Retinal pigment epithelial cell (primary cell): Measurements from ENCODE around the gene PPIP5K2.

Experiments
- DNase-seq: peaks from one replicate; pipeline ENCODE4 v3.0.0-alpha.2; 2010; ENCODE audit warnings: low read depth
- H3K4me3 ChIP-seq: 2 replicates; pipeline ENCODE4 v1.5.1; 2011; ENCODE audit warnings: mild to moderate bottlenecking, low read length, control low read depth, moderate library complexity
- TF ChIP-seq, protein P1 (sequence below): conservative IDR thresholded peaks from 2 replicates; pipeline ENCODE4 v1.5.1; 2011; ENCODE audit warnings: low read depth, low read length, control low read depth, inconsistent platforms

PPIP5K2 gene

DNA sequence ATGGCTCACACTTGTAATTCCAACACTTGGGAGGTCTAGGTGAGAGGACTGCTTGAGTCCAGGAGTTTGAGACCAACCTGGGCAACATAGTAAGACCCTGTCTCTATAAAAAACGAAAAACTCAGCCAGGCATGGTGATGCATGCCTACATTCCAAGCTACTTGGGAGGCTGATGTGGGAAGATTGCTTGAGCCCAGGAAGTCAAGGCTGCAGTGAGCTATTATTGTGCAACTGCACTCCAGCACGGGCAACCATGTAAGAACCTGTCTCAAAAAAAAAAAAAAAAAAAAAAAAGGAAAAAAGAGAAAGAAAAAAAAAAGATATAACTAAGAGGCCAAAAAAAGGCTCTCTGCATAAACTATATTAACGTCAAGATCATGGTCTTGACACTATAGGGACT is 27.4 kb upstream of the PPIP5K2 start:
- DNase-seq, result no peak
- TF ChIP-seq, protein P1, sequence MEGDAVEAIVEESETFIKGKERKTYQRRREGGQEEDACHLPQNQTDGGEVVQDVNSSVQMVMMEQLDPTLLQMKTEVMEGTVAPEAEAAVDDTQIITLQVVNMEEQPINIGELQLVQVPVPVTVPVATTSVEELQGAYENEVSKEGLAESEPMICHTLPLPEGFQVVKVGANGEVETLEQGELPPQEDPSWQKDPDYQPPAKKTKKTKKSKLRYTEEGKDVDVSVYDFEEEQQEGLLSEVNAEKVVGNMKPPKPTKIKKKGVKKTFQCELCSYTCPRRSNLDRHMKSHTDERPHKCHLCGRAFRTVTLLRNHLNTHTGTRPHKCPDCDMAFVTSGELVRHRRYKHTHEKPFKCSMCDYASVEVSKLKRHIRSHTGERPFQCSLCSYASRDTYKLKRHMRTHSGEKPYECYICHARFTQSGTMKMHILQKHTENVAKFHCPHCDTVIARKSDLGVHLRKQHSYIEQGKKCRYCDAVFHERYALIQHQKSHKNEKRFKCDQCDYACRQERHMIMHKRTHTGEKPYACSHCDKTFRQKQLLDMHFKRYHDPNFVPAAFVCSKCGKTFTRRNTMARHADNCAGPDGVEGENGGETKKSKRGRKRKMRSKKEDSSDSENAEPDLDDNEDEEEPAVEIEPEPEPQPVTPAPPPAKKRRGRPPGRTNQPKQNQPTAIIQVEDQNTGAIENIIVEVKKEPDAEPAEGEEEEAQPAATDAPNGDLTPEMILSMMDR, result no peak
- no peak overlapping the region for H3K4me3 ChIP-seq

DNA sequence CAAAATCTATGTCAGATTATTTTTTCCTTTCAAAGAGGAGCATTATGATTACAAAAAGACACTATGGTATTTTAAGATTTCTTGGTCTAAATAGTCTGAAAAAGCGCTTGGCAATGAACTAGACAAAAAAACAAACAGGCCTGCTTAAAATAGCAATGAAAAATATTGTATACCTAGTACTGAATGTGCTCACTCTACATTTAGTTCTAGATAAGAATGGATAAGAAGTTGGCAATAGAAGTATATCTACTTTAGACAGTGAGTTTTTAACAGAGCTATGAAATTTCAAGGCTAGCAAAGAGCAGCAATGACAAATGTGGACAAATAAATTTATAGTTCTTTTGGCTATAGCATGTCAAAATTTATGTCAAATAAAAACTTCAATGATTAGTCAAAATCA is 26.4 kb upstream of the PPIP5K2 start:
- DNase-seq, result no peak
- no peak overlapping the region for H3K4me3 ChIP-seq
- TF ChIP-seq, protein P1, result no peak

DNA sequence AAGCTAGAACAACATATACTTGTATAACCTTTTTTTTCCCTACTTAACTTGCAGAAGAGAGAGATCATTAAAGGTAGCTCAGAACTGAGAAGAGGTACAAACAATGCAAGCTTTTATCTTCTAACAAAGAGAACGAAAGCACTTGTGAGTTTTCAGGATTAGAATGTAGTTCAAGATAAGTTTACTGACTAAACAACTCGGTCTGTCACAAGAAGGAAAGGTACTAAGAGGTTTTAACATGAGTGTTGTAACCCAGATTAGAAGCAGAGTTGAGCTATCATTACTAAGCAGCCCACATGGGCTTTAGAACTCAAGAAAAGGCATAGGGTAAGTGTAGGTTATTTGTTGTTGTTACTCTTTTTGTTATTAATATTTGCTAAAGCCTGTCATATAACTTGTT is 25.4 kb upstream of the PPIP5K2 start:
- no peak for DNase-seq
- no peak overlapping the region for H3K4me3 ChIP-seq
- TF ChIP-seq, protein P1, result no peak

DNA sequence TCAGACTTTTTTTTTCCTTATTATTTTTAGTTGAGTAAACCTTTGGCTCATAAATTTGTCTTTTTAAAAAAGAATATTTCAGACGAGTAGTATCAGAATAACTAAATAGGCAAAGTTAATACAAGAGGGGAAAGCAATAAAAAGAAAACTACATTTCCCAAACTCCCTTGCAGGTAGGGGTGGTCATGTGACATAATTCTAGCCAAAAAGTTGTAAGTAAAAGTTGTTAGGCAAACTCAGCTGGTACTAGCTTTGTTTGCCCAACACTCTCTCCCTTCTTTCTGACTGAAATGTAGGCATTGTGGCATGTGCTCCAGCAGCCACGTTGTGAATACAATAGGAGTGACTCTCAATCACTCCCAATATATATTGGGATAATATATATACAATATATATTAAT is 21.1 kb upstream of the PPIP5K2 start:
- TF ChIP-seq, protein P1, result no peak
- no peak for DNase-seq

DNA sequence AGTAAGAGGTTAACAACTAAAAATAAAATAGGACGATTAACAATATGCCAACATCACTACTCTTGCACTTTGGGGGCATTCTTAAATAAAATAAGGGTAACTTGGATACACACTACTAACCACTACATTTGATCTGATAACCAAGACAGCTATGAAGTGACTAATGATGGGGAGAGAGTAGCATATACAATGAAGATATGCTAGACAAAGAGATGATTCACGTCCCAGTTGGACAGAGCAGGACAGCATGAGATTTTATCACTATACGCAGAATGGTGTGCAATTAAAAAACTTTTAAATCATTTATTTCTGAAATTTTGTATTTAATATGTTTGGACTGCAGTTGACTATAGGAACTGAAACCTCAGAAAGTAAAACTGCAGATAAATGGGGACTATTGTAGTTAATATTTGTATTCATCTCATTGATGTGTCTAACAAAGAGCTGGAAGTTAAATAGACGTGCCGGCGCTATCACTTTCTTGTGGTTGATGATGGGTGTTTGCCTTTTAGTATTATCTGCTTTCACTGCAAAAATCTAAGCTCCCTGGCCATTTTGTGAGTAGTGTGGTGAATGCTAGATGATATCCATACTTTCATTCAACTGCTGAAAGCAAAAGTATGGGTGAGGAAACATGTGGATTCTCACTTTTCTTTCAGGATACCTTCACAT is 18.9 kb upstream of the PPIP5K2 start:
- TF ChIP-seq, protein P1, result no peak
- no peak for DNase-seq
- H3K4me3 ChIP-seq, result no peak overlapping the region

More for the DNA sequence above, 21.1 kb upstream of the PPIP5K2 start:
- no peak overlapping the region for H3K4me3 ChIP-seq

DNA sequence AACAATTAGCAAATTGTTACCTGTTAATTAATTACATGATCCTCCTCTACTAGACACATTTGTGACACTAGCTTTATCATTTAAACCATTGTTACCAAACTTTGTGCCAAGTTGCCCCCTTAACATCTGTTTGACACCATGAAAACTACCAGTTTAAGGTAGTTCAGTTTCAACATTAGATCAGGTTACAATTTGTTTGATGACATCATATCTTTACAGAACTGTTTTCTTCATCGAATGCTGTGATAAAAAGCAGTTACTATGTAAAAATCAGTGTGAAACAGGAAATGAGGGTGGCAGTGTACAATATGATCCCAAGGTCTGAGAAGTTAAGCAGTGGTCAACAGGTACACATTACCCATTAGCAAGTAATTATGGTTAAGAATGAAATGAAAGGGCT is 17.9 kb upstream of the PPIP5K2 start:
- no peak for DNase-seq
- TF ChIP-seq, protein P1, result no peak
- no peak overlapping the region for H3K4me3 ChIP-seq

DNA sequence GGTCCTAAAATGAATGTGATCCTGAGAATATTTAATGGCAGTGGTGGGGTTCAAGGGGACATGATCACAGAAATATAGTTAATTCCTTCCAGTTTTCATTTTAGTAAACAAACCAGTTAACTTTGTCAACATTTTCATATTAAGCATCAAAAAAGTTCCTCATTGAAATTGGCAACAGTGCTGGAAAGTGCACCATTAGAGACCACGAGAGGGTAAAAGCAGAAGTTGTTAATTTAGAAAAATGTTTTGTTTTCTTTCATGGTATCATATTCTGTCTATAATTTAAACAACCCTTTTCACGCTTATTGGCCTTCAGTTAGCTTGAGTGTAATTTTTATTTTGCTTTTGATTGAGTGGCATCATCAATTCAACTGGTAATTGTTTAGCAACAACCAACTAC is 12.0 kb upstream of the PPIP5K2 start:
- no peak for DNase-seq
- TF ChIP-seq, protein P1, result no peak
- no peak overlapping the region for H3K4me3 ChIP-seq
